Kidney (tissue), 14 donors: ENCODE measurements around the gene HOXB5. TPM values are rescaled to one million over a fixed set of nuclear protein-coding genes. Genes with fewer than 3 reads are reported as not detected.

ENCODE experiments used
- DNase-seq, 5 donors: peaks; one replicate each; pipeline ENCODE4 v3.0.0-alpha.2; 2013 to 2020
- FAIRE-seq: peaks from 2 replicates; lab custom pipeline; 2012; peaks lifted over from hg19 to GRCh38; lab: Jason Lieb, UNC
- H3K27ac ChIP-seq, 2 donors: one replicate each; pipeline ENCODE4 v1.7.0; 2013; ENCODE audit warnings: low read depth in 2 of 2, low read length in 2 of 2, inconsistent platforms in 1 of 2
- H3K27me3 ChIP-seq: one replicate; pipeline ENCODE4 v1.7.1; 2013; ENCODE audit warnings: low read length, inconsistent platforms; ENCODE audit not compliant: control insufficient read depth, insufficient read depth
- H3K36me3 ChIP-seq, 3 donors: one replicate each; pipeline versions ENCODE4 v1.7.0 to v1.7.1; 2013; ENCODE audit warnings: low read length in 3 of 3, control low read depth in 1 of 3, inconsistent platforms in 1 of 3; ENCODE audit not compliant: insufficient read depth in 3 of 3, control insufficient read depth in 2 of 3
- H3K4me1 ChIP-seq, 3 donors: one replicate each; pipeline versions ENCODE4 v1.7.0 to v1.7.1; 2013; ENCODE audit warnings: low read length in 3 of 3, inconsistent platforms in 1 of 3, low read depth in 1 of 3; ENCODE audit not compliant: control insufficient read depth in 2 of 3, insufficient read depth in 2 of 3
- H3K4me3 ChIP-seq, 3 donors: one replicate each; pipeline versions ENCODE4 v1.7.0 to v1.8.1; 2013; ENCODE audit warnings: low read length in 3 of 3, control low read depth in 1 of 3, inconsistent platforms in 1 of 3
- H3K9ac ChIP-seq, 3 donors: one replicate each; pipeline versions ENCODE4 v1.7.0 to v1.7.1; 2013; ENCODE audit warnings: low read length in 3 of 3, control low read depth in 1 of 3, inconsistent platforms in 1 of 3
- H3K9me3 ChIP-seq, 3 donors: one replicate each; pipeline versions ENCODE4 v1.7.0 to v1.7.1; 2013; ENCODE audit warnings: low read length in 3 of 3, control low read depth in 1 of 3, inconsistent platforms in 1 of 3; ENCODE audit not compliant: control insufficient read depth in 2 of 3, insufficient read depth in 1 of 3
- intact Hi-C: fragments of 100-400 bp; cut with DNase I; formaldehyde crosslinking; loops from one replicate; pipeline ENCODE4 v1.11.1; 2022
- polyA plus RNA-seq: library from polyadenylated mRNA; stranded (reverse); fragments of 350-450 nt; fragmentation: Illumina TruSeq; extraction: RNeasy Lipid Tissue Mini Kit (QIAGEN cat#74804); gene quantifications from one replicate; pipeline ENCODE4 v1.2.3, GENCODE V29; 2014; ENCODE audit warnings: low read depth, low replicate concordance; ENCODE audit not compliant: insufficient read depth
- total RNA-seq: library from RNA; stranded (reverse); fragmentation: NEBNext Ultra II Directional; extraction: Animal tissue kit (Norgen Biotek cat#: 25700); gene quantifications from one replicate; pipeline ENCODE4 v1.2.1, GENCODE V29; 2021
- TF ChIP-seq, protein P1 (sequence below): IDR thresholded peaks from 3 replicates; pipeline ENCODE4 v1.5.1; 2012; ENCODE audit warnings: mild to moderate bottlenecking, moderate library complexity, borderline replicate concordance; ENCODE audit not compliant: insufficient read depth; ENCODE audit errors: extremely low read depth
- donor health status: control.
- donor health status: control.
- donor health status: control.
- donor health status: control.
- donor health status: control.
- donor health status: DM: yes; HTN: yes; CAD: no.
- donor health status: Normal renal cell carcinoma (clear cell type).

HOXB5 gene
- total and polyA plus RNA-seq, 2 donors from 2014 or later = 12.3 to 27.0 TPM

DNA sequence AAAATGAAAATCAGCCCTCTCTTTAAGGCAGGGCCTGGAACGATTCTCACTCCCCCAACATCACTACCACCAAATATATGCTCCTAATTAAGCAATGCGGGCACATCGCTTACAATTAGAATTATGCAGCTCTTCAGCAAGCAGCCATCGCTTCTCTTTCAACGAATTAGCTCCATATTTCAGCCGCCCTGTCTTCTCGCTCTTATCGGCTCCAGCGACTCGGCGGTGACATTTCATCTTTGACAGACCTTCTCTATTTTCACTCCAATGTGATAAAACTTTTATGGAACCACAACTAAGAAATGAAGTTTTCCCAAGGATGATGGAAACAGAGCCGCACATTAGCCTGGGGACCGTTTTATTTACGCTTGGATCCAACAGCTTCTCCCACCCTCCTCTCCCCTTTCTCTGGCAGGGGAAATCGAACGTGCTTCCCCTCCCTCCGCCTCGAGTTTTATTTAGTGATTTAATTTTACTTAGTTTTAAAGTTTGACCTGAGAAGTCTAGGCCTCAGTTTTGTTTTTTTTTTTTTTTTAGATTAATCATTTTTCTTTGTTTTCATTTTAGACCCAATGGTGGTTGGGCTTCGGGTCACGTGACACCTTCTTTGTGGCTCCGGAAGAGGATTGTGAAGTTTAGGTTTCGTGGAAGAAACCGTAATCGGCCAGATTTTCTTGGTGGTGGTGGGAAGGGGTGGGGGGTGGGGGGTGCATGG lies 45.6 kb downstream of the HOXB5 start:
- Histone ChIP-seq H3K36me3 (peaks cover 0 to 3% (median 2%) of the 10 kb centered on the region in 3 donors), H3K9me3 (no peaks in the 10 kb centered on the region), H3K4me1 (peaks cover 9 to 27% (median 27%) of the 10 kb centered on the region in 3 donors), H3K27me3 (no peaks in the 10 kb centered on the region), H3K4me3 (peak overlapping the region; percentile 37 to 45 (median 39)), H3K27ac (peak overlapping the region; percentile 67 to 87), H3K9ac (peak overlapping the region in 2 of 3 donors; percentile 1 to 69)
- intact Hi-C loops = no loop called here
- FAIRE-seq (no peak), DNase-seq (peak in 4 of 5 donors; percentile 62 to 84 (median 76))
- TF ChIP-seq, protein P1, sequence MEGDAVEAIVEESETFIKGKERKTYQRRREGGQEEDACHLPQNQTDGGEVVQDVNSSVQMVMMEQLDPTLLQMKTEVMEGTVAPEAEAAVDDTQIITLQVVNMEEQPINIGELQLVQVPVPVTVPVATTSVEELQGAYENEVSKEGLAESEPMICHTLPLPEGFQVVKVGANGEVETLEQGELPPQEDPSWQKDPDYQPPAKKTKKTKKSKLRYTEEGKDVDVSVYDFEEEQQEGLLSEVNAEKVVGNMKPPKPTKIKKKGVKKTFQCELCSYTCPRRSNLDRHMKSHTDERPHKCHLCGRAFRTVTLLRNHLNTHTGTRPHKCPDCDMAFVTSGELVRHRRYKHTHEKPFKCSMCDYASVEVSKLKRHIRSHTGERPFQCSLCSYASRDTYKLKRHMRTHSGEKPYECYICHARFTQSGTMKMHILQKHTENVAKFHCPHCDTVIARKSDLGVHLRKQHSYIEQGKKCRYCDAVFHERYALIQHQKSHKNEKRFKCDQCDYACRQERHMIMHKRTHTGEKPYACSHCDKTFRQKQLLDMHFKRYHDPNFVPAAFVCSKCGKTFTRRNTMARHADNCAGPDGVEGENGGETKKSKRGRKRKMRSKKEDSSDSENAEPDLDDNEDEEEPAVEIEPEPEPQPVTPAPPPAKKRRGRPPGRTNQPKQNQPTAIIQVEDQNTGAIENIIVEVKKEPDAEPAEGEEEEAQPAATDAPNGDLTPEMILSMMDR = no peak

DNA sequence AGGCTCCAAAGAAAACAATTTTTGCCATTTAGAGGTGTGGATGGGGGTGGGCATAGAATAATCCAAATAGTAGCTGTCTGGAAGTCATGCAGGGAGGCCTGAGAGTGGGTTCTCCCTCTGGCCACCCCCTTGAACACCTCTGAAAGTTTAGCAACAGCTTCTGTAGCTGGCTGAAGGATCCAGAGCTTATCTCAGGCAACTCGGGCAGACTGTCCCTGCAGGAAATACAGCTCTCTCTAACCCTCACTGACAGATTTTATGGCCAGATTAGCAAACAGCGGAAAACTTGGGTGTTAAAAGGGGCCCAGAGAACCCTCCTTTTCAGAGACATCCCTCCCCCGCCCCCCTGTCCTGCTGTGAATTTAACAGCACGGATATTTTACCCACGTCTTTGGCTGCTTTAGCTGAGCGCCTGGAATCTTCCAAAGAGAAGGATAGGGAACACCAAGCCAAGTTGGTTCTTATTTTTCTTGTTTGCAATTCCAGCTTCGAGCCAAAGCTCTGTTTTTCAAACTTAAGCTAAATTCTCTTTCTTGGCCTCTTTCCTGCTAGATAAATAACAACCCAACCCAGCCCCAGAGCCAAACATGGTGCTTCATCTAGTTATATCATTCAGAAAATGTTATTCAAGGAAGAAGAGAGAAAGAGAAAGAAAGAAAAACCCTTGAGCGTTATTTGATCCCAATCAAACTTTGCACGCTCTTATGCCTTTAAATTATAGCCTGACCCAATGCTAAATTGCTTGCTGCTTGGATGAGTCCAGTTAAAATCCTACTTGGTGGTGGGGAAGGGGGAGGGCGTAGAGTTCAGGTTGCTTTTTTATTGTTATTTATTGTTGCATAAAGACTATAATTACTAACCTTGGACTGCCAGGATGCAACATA lies 46.4 kb downstream of the HOXB5 start:
- Histone ChIP-seq H3K27me3 (no peaks in the 10 kb centered on the region), H3K36me3 (peaks cover 0 to 3% (median 2%) of the 10 kb centered on the region in 3 donors), H3K4me3 (peak overlapping the region in 1 of 3 donors; percentile 45), H3K9me3 (no peaks in the 10 kb centered on the region), H3K27ac (peak overlapping the region; percentile 66 to 87), H3K4me1 (peaks cover 9 to 27% (median 27%) of the 10 kb centered on the region in 3 donors), H3K9ac (peak overlapping the region; percentile 1 to 53 (median 17))
- DNase-seq = peak in 4 of 5 donors; percentile 78 to 94 (median 85)
- TF ChIP-seq, protein P1 = no peak
- intact Hi-C loops = no loop called here
- no peak for FAIRE-seq

DNA sequence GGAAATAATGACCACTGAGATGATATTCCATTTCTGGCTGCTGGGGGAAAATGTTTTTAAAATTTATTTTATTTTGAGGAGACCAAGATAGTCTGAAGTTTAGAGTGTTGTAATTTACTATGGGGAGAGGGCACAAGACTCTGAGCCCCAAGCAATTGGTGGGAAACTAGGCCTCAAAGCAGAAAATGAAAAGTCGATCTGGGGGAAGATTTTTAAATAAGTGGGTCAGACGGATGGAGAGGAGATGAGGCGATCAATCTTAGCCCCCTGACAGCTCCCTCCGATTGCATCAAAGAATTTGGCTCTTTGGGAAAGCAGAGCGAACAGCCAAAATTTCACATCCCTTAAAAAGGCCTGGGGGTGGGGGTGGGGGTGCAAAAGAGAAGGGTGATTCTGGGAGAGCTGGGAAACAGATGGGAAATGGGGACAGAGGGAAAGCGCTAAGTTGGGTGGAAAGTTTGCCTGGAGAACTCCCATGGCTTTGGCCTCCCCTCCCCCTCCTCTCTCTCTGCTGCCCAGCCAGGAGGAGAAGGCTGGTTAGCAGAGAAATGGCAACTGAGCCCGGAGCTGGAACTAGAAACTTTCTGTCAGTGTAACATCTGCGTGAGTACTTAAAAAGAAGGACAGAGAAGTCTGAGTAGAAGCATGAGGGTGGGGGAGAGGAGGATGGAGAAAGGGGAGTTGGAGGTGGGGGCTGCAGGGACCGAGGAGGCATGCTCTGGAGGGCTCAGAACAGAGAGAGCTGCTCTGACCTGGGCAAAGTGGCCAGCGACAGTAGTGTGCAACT lies 47.2 kb downstream of the HOXB5 start:
- DNase-seq (peak in 4 of 5 donors; percentile 77 to 87 (median 83)), FAIRE-seq (no peak)
- peaks cover 9 to 28% (median 27%) of the 10 kb centered on the region in 3 donors for H3K4me1 ChIP-seq
- H3K9me3 ChIP-seq = no peaks in the 10 kb centered on the region
- no peaks in the 10 kb centered on the region for H3K27me3 ChIP-seq
- peaks cover 0 to 3% (median 2%) of the 10 kb centered on the region in 3 donors for H3K36me3 ChIP-seq
- peak overlapping the region in 1 of 3 donors; percentile 45 for H3K4me3 ChIP-seq
- intact Hi-C loops = no loop called here
- peak overlapping the region; percentile 66 to 87 for H3K27ac ChIP-seq
- peak overlapping the region in 1 of 3 donors; percentile 53 for H3K9ac ChIP-seq
- TF ChIP-seq, protein P1 = no peak
